ENCODE data around the gene KRT85.

Gene KRT85

GRCh38 chr12:52396656-52397055, 29.4 kb upstream of the KRT85 start:
- ChIA-PET POLR2A (no interaction called here), CTCF (interaction anchor here (0.6 to 4.6 kb wide), 22 partner anchors 8 to 483 kb away, joined by 3 to 26 read pairs (median 4); partner anchors contain the start of genes KRT6A and KRT82)
- H3K9me3 ChIP-seq (ENCODE audit: control insufficient read depth, insufficient read depth, low read depth, low read length) = no peaks in the 10 kb centered on the region
- H3K4me3 ChIP-seq (ENCODE audit: low read depth, low read length) = no peak overlapping the region
- no peaks in the 10 kb centered on the region for H3K36me3 ChIP-seq (ENCODE audit: control insufficient read depth in 2 of 2, insufficient read depth in 1 of 2, low read length in 2 of 2)
- TF ChIP-seq OSR2 (tag by site-specific recombination; IDR thresholded peaks at IDR 0.05) (no peak), EGR2 (tag by site-specific recombination; IDR thresholded peaks at IDR 0.05; ENCODE audit: low read depth) (no peak), KLF9 (tag by site-specific recombination; IDR thresholded peaks at IDR 0.05; ENCODE audit: low read depth) (no peak), ZNF626 (tag by site-specific recombination; IDR thresholded peaks at IDR 0.05) (no peak)
- H3K4me1 ChIP-seq (ENCODE audit: control insufficient read depth, insufficient read depth, low read length) = no peaks in the 10 kb centered on the region
- H3K27ac ChIP-seq (ENCODE audit: extremely low read depth, low read depth, low read length) = no peak overlapping the region

DNA sequence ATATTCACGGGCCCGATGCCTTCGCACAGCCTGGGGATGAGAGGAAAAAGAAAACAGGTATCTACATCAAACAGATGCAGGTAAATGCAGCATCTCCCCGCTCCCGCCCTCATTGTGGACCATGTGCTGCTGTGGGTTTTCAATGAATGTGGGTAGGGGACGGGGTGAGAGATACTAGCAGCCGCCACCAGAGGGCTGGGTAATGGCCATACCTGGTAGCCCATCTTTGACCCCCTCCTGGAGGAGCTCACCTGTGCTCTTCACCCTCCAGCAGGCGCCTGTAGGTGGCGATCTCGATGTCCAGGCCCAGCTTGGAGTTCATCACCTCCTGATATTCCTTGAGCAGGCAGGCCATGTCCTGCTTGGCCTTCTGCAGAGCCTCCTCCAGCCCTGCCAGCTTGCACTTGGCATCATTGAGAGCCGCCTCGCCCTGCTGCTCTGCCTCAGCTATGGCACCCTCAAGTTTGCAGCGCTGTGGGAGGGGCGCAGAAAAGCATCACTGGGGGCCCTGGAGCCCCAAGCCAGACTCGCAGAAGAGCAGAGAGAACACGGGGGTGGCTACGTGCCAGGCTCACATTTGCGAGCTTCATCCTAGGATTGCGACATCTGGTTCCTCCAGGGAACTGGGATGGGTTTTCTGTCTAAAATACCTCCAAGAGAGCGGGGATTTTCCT, 28.6 kb upstream of the KRT85 start:
- TF ChIP-seq, protein P1, sequence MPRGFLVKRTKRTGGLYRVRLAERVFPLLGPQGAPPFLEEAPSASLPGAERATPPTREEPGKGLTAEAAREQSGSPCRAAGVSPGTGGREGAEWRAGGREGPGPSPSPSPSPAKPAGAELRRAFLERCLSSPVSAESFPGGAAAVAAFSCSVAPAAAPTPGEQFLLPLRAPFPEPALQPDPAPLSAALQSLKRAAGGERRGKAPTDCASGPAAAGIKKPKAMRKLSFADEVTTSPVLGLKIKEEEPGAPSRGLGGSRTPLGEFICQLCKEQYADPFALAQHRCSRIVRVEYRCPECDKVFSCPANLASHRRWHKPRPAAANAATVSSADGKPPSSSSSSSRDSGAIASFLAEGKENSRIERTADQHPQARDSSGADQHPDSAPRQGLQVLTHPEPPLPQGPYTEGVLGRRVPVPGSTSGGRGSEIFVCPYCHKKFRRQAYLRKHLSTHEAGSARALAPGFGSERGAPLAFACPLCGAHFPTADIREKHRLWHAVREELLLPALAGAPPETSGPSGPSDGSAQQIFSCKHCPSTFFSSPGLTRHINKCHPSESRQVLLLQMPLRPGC (tag by site-specific recombination; IDR thresholded peaks at IDR 0.05) = no peak
- TF ChIP-seq PRDM1 (tag by site-specific recombination; IDR thresholded peaks at IDR 0.05) = no peak
- no peak for TF ChIP-seq KLF7 (tag by site-specific recombination; IDR thresholded peaks at IDR 0.05; ENCODE audit: borderline replicate concordance)
- ChIA-PET CTCF (interaction anchor here (0.6 to 4.6 kb wide), 42 partner anchors 8 to 484 kb away, joined by 3 to 26 read pairs (median 4); partner anchors contain the start of genes KRT6A, KRT74, KRT82 and KRT84), POLR2A (no interaction called here)
- Histone ChIP-seq H3K4me3 (ENCODE audit: low read depth, low read length) (no peak overlapping the region), H3K4me1 (ENCODE audit: control insufficient read depth, insufficient read depth, low read length) (no peaks in the 10 kb centered on the region), H3K9me3 (ENCODE audit: control insufficient read depth, insufficient read depth, low read depth, low read length) (no peaks in the 10 kb centered on the region), H3K36me3 (ENCODE audit: control insufficient read depth in 2 of 2, insufficient read depth in 1 of 2, low read length in 2 of 2) (no peaks in the 10 kb centered on the region), H3K27ac (ENCODE audit: extremely low read depth, low read depth, low read length) (no peak overlapping the region)

DNA sequence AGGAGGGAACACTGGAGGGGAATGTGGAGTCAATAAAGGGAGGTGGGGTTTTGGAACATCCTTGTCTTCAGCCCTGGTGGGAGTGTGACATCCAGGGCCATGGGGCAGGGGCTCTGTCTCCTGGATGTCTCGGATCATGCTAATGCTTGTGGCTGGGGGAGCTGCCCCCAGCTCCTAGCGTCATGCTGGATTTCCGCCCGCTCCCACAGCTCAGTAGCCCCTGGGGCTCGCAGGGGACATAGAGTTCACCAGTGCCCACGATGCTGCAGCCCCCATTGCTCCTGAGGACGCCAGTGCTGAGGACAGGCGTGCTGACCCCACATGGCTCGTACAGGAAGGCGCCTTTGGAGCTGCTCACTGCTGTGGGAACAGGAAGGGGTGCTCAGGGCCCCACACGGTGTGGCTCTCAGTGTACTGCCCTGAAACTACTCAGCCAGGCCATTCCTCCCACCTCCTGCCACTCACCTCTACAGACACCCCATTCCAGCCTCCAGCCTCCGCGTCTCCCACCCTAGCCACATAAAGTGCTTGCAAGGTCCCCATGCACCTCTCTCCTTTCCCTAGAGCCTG, 27.6 kb upstream of the KRT85 start:
- H3K4me1 ChIP-seq (ENCODE audit: control insufficient read depth, insufficient read depth, low read length) = no peaks in the 10 kb centered on the region
- H3K27ac ChIP-seq (ENCODE audit: extremely low read depth, low read depth, low read length) = no peak overlapping the region
- H3K36me3 ChIP-seq (ENCODE audit: control insufficient read depth in 2 of 2, insufficient read depth in 1 of 2, low read length in 2 of 2) = no peaks in the 10 kb centered on the region
- TF ChIP-seq ZNF530 (tag by site-specific recombination; IDR thresholded peaks at IDR 0.05; ENCODE audit: low read depth) (no peak), ZNF544 (tag by site-specific recombination; IDR thresholded peaks at IDR 0.05) (no peak), SP3 (tag by site-specific recombination; IDR thresholded peaks at IDR 0.05) (no peak), ZSCAN30 (tag by site-specific recombination; IDR thresholded peaks at IDR 0.05) (no peak), ATF2 (tag by site-specific recombination; IDR thresholded peaks at IDR 0.05; ENCODE audit: low read depth) (no peak), ZNF404 (tag by site-specific recombination; IDR thresholded peaks at IDR 0.05) (no peak), ZNF670 (tag by site-specific recombination; IDR thresholded peaks at IDR 0.05; ENCODE audit: low read depth) (no peak), TCF7L2 (IDR thresholded peaks at IDR 0.05; ENCODE audit: borderline replicate concordance, low read depth, low read length) (no peak), GLIS1 (tag by site-specific recombination; IDR thresholded peaks at IDR 0.05) (no peak), ZBTB7A (tag by site-specific recombination; IDR thresholded peaks at IDR 0.05; ENCODE audit: low read depth) (no peak), ZNF785 (tag by site-specific recombination; IDR thresholded peaks at IDR 0.05) (no peak), BCL6B (tag by site-specific recombination; IDR thresholded peaks at IDR 0.05) (no peak), ZNF354C (tag by site-specific recombination; IDR thresholded peaks at IDR 0.05; ENCODE audit: borderline replicate concordance, low read depth) (no peak), ZNF2 (tag by site-specific recombination; IDR thresholded peaks at IDR 0.05) (no peak), ZNF658 (tag by site-specific recombination; IDR thresholded peaks at IDR 0.05) (no peak), EGR2 (tag by site-specific recombination; IDR thresholded peaks at IDR 0.05; ENCODE audit: low read depth) (no peak), ZNF292 (tag by site-specific recombination; IDR thresholded peaks at IDR 0.05; ENCODE audit: borderline replicate concordance, low read depth) (no peak), FEZF1 (tag by site-specific recombination; IDR thresholded peaks at IDR 0.05) (no peak), ZNF664 (tag by site-specific recombination; IDR thresholded peaks at IDR 0.05) (no peak), ZNF416 (tag by site-specific recombination; IDR thresholded peaks at IDR 0.05) (no peak)
- no peaks in the 10 kb centered on the region for H3K9me3 ChIP-seq (ENCODE audit: control insufficient read depth, insufficient read depth, low read depth, low read length)
- CTCF ChIA-PET = interaction anchor here (0.5 to 4.6 kb wide), 28 partner anchors 10 to 541 kb away, joined by 3 to 26 read pairs (median 4); partner anchors contain the start of genes KRT6A and KRT82
- POLR2A ChIA-PET = no interaction called here
- no peak overlapping the region for H3K4me3 ChIP-seq (ENCODE audit: low read depth, low read length)
